Suprapubic skin (tissue), 4 donors: ENCODE data around the gene PCBP3.

Source experiments
- EP300 ChIP-seq: sonication (generic); formaldehyde crosslinking; IDR thresholded peaks from one replicate; pipeline ENCODE4 v1.6.1; 2017; ENCODE audit warnings: antibody characterized with exemption
- POLR2A ChIP-seq, 2 donors: fragments of 450-650 bp; IDR thresholded peaks; one replicate each; pipeline ENCODE4 v1.6.1; 2017; ENCODE audit warnings: antibody characterized with exemption in 2 of 2, mild to moderate bottlenecking in 2 of 2, moderate library complexity in 2 of 2
- POLR2AphosphoS5 ChIP-seq, 3 donors: sonication (generic); formaldehyde crosslinking; IDR thresholded peaks; one replicate each; pipeline ENCODE4 v1.6.1; 2017; ENCODE audit warnings: antibody characterized with exemption in 3 of 3
- TF ChIP-seq, protein P1 (sequence below), 2 donors: fragments of 200-600 bp in 1 of 2; fragments of 450-650 bp in 1 of 2; sonication (generic) in 1 of 2; IDR thresholded peaks; one replicate each; pipeline ENCODE4 v1.5.1; 2016 to 2019; ENCODE audit warnings: antibody characterized with exemption in 2 of 2, mild to moderate bottlenecking in 1 of 2, moderate library complexity in 1 of 2

DNA sequence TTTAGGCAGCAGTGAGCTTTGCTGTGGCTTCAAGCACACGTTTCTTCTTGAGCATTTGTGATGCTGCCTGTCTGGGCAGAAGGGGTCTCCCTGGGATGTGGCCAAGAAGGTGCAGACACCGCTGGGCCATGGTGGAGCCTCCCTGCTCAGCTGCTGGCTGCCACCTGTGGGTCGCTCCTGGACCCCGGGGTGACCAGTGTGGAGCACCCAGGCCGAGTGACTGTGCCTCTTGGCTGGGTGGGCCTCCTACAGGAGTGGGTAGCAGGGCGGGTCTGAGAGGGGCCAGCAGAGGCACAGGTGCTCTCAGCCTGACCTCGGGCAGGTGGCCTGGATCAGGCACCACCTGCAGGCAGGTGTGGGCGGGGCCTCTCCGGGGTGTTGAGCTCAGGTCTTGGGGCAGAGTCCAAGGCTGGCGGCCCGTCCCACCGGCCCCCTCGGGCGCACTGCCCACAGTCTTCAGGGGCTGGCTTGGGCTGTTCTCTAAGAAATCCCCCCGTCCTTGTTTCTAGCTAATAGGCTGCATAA lies 296.1 kb downstream of the PCBP3 start:
- TF ChIP-seq POLR2A (IDR thresholded peaks at IDR 0.05) (no peak), POLR2AphosphoS5 (IDR thresholded peaks at IDR 0.05) (no peak), EP300 (no peak)
- TF ChIP-seq, protein P1, sequence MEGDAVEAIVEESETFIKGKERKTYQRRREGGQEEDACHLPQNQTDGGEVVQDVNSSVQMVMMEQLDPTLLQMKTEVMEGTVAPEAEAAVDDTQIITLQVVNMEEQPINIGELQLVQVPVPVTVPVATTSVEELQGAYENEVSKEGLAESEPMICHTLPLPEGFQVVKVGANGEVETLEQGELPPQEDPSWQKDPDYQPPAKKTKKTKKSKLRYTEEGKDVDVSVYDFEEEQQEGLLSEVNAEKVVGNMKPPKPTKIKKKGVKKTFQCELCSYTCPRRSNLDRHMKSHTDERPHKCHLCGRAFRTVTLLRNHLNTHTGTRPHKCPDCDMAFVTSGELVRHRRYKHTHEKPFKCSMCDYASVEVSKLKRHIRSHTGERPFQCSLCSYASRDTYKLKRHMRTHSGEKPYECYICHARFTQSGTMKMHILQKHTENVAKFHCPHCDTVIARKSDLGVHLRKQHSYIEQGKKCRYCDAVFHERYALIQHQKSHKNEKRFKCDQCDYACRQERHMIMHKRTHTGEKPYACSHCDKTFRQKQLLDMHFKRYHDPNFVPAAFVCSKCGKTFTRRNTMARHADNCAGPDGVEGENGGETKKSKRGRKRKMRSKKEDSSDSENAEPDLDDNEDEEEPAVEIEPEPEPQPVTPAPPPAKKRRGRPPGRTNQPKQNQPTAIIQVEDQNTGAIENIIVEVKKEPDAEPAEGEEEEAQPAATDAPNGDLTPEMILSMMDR (IDR thresholded peaks at IDR 0.05), result no peak
